Left hindlimb (tissue), 1 donor: ENCODE data around the gene TLX2.
A peak's percentile ranks its signal among the peaks of the same experiment; 100 is the strongest.

ENCODE experiments used
- DNase-seq: peaks from one replicate; pipeline ENCODE4 v3.0.0-alpha.2; 2018

Gene TLX2

DNA sequence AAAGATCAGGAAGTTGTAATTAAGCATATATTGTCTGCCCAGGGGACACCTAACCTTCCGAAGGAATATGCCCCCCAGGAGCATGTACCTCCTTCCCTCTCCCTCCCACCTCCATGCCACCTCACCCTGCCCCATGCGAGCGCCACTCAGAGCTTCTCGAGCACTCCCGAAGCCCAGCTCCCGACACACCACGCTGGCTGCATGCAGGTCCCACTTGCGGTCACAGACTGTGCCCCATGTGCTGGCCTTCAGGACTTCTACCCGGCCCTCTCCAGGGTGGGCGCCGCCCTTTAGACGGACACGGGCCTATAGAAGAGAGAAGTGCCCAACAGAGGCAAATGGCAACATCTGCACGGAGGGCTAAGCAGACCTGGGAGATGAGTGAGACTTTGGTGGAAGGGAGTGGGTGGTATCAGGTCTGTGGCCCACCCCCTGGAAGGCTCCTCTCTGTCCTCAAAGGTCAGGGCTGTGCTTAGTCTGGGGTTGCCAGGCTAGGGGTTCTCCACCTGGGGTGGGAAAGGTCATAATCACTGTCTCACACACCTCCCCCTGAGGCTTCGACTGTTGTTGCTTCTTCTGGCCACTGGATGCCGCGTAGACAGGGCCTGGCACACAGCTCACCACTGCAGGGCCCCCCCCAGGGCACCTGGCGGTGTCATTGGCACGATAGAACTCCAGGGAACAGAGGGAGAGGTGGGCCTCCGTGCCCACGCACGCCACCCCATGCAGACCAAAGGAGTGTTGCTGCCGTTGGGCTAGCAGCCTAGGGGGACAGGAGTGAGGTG, 22.1 kb downstream of the TLX2 start:
- DNase-seq = no peak

DNA sequence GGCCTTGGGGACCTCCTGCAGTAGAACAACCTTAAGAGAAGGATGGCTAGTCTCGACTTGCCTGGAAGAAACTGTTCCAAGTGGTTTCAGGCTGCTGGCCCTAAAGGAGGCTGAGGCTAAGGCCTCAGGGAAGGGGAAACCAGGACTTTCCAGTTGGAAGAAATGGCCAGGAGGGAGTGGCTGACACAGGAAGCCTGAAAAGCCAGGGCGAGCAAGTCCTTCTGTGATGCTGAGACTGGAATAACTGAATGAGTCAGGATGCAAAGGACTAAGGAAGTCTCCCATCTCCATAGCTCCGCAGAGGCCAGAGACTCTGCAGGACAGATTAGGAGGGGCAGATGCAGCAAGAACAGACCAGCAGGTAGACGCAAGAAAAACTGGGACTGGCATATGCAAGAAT, 22.9 kb downstream of the TLX2 start:
- DNase-seq = no peak

DNA sequence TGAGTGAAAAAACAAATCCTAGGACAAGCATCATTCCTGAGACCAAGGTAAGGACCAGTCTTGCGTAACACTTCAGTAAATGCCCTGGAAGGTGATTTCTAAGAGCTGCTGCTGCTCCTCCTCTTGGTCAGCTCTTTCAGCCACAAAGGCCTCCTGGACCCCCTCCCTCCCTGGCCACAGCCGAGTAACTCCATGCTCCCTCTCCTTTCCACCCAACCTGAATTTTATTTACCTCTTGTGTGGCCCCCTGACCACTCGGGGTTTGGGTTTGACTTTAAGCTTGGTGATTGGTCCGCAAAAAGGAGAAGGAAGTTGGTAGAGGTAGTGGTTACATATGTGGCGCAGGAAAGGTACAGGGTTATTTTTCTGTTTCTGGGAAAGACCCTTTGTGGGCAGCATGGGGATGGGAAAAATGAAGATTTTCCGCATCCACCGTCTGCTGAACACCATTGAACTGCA, 24.7 kb downstream of the TLX2 start:
- DNase-seq = no peak

DNA sequence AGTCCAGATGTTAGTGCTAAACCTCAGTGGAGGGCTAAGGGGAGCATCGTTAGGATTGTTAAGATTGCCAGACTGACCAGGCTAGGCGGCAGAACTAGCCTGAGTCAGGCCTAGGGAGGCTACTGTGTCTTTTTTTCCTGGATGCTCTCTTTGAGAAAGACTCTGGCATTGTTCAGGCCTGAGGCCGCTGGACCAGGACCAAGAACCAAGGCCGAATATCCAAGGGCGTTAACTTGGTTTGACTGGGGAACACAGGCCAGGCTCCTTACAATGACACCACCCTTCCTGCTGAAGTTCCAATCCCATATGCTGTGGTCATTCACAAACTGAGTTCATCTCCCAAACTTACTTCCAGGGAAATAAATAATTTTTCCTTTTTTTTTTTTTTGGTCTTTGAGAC, 26.0 kb downstream of the TLX2 start:
- no peak for DNase-seq

DNA sequence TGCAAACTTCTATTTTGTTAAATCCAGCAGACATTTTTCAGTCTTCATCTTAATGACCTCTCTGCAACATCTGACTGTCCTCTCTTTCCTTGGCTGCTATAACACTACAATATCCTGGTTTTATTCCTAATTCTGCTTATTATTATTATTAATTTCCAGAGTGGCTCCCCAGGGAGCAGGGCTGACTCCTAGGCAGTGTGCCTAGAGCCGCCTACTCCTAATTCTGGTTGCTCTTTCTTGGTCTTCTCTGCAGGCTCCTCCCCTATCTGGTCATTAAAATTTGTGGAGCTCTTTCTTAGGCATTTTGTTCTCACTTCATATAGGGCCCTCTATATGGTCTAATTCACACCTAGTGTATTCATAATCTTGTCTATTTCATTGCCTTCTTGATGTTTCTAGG, 28.7 kb downstream of the TLX2 start:
- no peak for DNase-seq

DNA sequence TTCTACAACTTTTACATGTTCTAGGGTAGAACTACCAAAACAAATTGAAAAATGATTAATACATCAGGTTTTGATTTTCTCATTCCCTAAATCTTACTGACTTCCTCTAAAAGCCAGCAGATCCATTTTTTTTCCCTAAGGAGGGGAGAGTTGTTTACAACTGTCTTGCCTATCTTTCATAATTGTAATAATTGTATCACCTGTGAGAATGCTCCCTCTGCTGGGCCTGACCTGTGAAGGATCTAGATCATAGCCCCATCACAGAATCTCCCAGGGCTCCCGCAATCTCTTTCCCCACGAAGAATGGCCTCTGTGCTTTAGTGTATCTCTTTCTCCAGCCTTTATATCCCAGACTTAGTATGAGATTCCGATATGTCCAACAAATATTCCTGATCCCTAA, 30.4 kb downstream of the TLX2 start:
- no peak for DNase-seq

DNA sequence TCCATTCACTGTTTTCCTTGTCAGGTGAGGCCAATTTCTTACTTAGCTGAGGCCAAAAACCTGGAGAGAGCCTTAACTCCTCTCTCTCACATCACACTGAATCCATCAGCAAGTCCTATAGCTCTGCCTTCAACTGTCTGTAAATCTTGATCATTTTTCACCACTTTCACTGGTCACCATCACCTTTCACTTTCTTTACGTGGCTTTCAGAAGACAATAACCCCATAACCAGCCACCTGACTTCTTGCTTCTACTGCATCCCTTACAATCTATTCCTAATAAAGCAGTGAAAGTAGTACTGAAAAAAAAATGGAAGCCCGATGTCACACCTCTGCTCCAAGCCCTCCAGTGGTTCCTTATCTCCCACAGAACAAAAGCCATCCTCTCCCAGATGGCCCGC, 31.8 kb downstream of the TLX2 start:
- DNase-seq = no peak

DNA sequence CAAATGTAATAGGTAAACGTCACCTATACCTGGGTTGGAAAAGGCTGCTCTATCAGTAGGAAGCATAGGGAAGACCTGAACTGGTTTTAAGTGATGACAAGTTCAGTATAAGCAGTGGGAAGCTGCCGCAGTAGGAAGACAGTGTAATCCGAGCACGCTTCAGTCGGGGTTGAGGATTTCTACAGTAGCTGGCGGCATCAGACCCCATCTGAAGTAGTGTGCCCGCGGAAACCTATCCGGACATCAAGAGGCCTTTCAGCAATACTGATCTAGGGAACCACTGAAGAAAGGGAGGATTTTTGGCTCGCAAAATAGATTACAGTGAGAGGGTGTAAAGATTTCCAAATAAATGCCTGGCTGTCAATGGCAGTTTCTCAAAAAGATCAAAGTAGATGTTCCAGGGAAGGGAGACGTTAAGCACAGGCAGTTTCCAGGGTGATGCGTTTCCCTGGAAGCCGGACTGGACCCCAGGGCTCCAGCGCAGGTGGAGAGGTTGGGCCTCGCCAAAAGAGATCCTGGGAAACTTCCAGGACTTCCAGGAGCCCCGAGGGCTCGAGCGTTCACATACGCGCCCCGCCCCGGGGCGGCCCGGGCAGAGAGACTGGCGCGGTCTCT, 34.1 kb downstream of the TLX2 start:
- no peak for DNase-seq

DNA sequence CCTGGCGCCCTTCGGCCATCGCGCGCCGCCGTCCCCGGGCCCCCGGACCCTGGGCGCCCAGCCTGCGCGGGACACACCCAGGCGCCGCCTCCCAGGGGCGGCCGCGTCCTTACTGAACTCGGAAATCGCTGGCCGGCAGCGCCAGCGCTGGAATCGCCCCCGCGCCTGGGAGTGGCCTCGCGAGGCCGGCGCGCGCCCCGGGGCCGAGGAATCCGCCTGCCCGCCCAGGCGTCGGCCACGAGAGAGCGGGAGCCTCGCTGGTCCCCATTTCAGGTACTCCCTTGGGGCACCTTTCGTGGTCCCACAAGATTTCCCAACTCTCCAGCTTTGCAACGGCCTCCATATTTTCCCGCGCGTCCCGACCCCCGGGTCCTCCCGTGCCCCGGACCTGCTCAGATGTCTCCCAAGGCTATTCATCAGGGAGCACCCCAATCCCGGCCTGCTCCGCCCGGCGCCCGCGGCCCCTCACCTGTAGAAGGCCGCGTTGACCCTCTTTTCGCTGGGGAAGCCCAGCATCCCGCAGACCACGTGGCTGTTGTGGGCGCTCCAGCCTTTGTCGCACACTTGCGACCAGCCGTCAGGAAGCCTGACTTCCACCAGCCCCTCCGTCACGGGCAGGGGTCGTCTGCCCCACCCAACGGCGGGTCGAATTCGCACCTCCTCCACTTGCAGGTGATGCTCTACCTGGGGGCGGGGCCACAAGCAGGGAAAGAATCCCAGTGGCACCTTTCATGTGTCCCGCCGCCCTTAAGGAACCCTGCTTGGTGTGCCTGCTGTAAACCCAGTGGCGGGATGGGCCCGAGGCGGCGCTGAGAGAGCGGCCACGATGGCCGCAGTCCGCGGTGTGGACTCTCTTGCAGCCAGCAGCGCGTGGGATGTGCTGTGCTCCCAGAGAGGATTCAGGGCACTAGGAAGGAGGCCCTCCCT, 34.9 kb downstream of the TLX2 start:
- DNase-seq = peak; percentile 75

DNA sequence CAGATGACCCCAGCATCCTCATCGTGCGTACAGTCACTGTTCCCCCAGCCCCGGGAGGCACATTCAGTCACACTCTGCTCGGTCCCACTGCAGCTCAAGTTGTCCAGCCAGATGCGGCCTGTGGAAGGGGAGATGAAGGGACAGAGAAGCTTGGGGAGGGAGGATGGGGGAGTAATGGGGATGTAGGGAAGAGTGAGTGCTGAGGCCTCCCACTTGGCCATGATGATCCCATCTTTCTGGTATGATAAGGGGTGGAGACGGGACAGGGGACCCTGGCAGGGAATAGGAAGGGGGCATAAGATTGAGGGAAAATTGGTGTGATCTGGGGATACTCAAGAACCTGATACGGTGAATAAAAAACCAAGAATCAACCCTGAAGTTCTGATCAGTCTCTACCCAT, 36.0 kb downstream of the TLX2 start:
- no peak for DNase-seq

DNA sequence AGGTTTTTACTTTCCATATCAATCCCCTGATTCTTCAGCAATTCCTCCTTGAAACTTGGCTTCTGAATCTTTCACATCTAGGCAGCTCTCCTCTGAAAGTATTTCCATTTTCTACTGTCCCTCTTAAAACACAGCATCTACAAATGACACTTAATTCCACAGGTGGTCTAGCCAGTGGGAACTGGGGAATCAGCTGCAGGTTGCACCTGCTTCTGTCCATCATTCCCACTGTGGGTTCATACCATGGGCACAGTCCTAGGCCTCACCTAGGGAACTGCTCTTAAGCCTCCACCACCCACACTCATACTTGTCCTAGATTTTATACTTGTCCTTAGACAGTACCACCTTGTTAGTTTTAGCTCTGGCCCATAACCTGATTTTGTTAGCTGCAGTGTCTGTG, 37.3 kb downstream of the TLX2 start:
- no peak for DNase-seq

DNA sequence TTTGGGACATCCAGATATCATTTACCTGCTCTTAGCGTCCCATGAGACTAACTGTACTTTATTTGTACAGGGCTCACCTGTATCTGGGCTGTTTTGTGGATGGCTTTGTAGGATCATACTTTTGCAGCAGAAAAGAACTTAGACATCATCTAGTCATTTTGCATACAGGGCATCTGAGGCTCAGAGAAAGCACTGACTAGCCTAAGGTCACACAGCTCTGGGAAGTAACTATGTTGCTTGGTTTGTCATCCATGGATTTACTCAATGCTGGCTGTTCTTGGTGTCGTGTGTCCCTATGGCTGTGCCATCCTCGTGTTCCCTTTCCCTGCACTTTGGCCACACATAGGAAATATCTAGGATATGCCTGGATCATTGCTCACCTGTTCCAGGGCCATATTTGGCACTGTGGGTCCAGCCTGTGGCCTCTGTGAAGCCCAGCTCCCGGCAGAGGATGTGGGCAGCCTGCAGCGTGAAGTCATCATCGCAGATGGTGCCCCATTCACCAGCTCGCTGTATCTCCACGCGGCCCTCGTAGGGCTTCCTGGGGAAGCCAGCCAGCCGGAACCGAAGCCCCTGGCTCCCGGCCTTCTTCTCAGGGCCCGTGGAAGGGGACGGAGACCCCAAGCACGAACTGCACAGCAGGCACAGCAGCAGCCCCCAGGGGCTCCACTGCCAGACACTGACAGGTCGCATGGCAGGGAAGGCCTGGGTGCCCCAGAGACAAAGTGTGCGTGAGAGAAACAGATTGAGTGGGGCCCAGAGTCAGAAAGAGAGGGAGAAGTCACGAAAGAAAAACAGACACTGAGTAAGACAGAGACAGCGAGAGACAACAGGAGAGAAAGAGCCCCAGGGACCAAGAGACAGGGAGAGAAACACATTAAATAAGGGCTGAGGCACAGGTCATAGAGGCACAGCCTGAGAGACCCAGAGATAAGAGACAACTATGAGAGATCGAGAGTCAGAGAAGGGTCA, 38.0 kb downstream of the TLX2 start:
- no peak for DNase-seq

DNA sequence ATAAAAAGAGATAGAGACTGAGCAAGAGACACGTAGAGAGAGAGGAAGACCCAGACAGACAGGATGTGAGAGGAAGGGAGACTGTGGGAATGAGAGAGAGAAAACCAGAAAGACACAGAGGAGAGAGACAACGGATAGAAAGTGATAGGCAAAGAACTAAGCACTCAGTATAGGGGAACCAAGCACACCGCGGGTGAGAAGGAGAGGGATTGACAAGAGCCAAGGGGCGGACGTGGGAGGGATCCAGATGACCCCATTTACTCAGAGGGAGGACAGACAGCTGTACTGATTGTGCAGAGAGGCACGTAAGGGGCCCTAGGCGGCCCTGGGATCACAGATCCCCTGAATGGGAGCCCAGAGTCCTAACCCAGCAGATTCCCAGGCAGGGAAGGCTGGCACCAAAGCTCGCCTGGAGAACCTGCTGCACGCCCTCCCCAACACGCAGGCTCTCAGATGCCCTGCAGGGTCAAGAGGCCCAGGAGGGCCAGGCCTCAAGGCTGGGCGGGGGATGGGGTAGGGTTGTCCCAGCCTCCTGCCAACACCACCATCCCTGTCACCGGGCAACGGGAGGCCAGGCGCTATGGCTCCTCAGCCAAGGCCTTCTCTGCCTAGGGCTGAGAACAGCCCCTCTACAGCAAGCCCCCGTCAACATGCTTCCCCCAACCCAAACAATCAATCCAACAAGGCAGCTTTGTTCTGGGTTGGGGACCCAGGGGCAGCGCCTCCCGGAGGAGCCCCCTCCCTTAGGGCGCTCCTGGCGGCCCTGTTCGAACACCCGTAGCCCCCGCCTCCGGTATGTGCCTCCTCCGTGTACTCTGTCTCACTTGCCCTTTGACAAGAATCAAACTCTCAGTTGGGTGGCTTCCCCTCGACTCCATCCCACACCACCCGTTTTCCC, 38.9 kb downstream of the TLX2 start:
- DNase-seq = no peak

DNA sequence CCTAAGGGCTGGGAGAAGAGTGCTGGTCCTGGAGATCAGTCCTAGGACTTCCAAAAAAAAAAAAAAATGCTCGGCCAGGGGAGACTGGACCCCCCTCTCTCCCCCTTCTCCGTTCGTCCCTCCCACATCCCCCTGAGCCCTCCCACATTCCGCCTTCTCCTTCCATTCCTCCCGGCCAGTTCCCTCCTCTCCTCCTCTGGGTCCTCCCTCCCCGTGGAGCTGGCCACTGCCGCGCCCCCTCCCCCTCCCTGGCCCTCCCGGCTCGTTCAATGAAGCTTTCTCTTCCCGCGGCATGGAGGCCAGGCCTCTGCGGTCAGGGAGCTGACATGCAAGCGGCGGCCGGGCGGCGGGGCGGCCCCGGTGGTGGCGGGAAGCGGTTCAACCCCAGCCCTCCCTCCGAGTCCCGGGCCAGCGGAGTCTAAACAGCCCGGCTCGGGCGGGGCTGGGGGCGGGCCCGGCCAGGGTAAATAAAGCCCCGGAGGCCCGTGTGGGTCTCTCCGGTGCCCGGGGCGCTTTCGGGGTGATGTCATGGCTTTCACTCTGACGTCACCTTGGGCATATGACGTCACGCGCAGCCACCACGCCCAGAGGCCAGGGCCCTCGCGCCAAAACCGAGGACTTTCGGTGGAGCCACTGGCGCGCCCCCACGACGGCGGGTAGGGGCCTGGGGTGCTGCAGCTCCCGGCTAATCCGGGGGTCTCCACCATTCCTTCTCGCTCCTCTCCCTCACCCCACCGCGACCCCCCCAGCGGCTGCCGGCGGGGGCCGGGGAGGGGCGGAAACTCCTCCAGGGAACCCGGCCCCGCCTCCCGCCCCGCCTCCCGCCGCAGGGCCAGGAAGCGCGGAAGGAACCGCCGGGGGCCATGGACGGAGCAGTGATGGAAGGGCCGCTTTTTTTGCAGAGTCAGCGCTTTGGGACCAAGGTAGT, 39.9 kb downstream of the TLX2 start, which contains the start of the genes DOK1 and LOXL3:
Gene DOK1 (plus strand): TSS at position 829 of the 928 bp plus-strand sequence. CDS start 35 bp downstream, at position 864.
Gene LOXL3 (minus strand): TSS at position 51 of the 928 bp plus-strand sequence. CDS start 1,308 bp downstream, outside the sequence.
- peak; percentile 94 for DNase-seq

DNA sequence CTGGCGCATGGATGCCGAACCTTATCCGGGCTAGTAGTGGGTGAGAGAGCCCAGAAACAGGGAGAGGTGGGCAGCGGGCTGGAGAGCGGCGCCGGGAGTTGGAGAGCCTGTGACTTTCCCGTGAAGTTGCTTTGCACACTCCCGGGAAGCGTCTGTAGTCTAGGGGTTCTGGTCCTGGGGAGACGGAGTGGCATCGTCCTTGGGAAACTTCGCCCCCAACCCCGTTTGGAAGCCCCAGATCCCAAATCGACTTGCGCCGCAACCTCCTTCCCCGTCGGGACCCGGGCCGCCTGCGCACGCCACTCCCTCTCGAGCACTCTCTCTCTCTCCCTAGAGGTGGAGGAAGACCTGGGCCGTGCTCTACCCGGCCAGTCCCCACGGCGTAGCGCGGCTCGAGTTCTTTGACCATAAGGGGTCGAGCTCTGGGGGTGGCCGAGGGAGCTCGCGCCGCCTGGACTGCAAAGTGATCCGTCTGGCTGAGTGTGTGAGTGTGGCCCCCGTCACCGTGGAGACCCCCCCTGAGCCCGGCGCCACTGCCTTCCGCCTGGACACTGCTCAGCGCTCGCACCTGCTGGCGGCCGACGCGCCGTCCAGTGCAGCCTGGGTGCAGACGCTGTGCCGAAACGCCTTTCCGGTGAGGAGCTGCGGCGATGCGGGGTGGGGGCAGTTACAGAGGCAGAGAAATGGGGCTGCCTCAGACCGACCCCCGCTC, 40.7 kb downstream of the TLX2 start:
- DNase-seq = no peak

DNA sequence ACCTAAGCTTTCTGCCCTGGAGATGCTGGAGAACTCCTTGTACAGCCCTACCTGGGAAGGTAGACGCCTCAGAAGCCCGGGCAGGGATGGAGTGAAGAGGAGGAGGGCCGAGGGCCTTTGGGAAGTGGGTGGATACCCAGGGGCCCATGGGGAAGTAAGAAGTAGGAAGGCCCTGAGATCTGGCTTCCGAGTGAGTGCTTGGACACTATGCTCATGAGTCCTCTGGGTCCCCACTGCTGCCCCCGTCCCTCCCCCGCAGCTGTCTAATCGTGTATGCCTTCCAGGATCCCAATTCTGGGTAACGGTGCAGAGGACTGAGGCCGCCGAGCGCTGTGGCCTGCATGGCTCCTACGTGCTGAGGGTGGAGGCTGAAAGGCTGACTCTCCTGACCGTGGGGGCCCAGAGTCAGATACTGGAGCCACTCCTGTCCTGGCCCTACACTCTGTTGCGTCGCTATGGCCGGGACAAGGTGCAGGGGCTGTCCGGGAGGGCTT, 41.4 kb downstream of the TLX2 start:
- DNase-seq = no peak

DNA sequence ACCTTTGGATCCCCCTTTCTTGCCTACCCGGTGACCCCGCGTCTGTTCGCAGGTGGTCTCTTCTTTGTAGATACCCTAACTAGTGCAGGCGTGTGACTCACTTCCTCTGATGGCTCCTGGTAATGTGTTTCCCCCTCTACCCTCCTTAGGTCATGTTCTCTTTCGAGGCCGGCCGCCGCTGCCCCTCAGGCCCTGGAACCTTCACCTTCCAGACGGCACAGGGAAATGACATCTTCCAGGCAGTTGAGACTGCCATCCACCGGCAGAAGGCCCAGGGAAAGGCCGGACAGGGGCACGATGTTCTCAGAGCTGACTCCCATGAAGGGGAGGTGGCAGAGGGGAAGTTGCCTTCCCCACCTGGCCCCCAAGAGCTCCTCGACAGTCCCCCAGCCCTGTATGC, 41.9 kb downstream of the TLX2 start:
- no peak for DNase-seq

DNA sequence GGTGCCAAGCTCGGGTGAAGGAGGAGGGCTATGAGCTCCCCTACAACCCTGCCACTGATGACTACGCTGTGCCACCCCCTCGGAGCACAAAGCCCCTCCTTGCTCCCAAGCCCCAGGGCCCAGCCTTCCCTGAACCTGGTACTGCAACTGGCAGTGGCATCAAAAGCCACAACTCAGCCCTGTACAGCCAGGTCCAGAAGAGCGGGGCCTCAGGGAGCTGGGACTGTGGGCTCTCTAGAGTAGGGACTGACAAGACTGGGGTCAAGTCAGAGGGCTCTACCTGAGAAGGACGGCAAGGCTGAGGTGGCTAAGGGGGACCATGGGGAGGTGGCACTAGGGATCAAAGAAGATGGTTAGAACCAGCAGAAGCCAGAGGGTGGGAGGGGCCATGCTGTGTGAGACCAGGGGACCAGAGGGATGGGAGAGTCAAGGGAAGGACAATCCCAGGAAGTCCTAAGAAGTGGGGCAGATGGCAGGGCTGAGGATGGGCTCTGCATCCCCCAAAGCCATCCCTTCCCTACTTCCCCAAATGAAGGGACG, 42.7 kb downstream of the TLX2 start:
- DNase-seq = no peak
